DMS 273 (cell line): ENCODE data around the gene PALLD.
"Not testable (repeated sequence)": the region's sequence is repeated elsewhere in the genome, so short reads cannot be mapped to it uniquely, and the experiment has no call there.

Experiments
- DNase-seq: peaks from one replicate; lab custom pipeline; 2025; ENCODE audit not compliant: unreplicated experiment; lab: John Stamatoyannopoulos, UW

The PALLD gene

DNA sequence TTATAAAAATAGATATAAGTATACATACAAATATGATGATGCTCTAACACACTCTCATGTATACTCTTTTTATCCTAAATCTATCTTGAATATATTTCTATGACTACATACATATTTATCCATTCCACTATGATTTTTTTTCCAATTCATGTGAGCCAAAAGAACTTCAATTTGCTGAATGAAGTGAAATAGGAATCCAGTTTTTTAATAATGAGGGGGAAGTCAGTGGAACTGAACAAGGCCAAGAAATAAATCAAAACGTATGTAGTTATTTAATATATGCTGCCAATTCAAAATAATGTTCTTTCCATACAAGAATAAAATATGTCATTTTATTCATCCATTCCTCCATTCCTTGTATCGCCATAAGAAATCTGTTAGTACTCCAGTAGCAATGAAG lies 6.1 kb upstream of the PALLD start:
- no peak for DNase-seq

DNA sequence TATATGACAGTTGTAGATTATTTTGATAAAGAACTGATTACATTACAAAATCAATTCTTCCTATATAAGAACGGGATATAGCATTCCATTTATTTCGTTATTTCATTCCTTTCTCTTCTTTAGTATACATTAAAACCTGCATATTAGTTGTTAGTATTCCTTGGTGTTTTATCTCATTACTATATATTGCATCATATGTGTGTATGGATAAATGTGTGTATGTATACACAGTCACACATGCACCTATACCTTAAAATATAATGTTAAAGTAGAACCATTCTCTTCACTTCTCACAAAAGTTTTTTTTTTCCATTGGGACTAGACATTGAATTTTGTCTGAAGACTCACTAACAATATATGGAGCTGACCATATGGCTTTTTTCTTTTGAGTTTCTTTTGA lies 5.3 kb upstream of the PALLD start:
- DNase-seq: no peak

DNA sequence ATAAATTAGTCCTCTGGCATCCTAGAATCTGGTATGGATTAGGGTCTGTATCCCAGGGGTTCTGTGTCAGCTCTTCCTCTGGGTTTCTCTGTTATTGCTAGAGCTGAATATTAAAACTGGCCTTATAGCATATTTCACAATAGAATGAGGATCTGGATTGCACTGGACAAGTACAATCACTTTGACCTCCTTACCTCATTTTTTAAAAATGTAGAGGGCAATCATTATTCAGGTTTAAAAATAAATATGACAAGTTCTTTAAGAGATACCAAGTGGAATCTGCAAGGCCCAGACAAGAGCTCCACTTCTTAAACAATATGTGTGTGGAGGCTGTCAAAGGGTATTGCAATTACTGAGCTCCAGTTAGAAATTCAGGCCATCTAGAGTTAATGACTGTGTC lies 1.4 kb downstream of the PALLD start:
- peak; percentile 15 for DNase-seq

DNA sequence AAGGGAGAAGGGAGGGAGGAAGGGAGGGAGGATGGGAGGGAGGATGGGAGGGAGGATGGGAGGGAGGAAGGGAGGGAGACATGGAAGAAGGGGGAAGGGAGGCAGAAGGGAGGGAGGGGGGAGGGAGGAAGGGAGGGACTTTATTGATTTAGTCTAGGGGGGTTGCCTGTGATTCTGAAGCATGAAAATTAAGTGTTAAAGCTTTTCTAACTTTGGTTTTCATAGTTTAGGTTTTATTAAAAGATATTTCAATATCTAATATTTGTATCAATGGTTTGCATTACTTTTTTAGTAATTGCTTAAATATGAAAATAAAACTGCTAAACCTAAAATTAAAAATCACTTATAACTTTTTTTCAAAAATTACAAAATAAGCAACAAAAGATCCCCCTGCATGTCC lies 2.4 kb downstream of the PALLD start:
- no peak for DNase-seq

DNA sequence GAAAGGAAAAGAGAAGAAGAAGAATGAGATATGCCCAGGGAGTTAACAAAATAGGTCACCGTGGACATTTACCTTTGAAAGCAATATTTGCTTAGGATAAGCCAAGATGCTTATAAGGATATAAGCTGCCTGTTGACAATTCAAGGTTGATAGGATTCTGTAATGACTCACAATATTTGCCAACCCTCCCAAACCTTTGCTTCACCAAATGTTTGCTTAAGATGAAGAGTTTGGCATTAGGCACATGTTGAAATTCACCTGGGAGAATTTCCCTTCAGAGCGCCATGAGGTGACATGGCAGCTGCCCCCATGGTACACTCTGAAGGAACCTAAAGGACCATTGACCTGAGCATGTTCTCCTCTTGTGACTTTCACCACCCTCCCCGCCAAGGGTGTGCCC lies 4.6 kb downstream of the PALLD start:
- no peak for DNase-seq

DNA sequence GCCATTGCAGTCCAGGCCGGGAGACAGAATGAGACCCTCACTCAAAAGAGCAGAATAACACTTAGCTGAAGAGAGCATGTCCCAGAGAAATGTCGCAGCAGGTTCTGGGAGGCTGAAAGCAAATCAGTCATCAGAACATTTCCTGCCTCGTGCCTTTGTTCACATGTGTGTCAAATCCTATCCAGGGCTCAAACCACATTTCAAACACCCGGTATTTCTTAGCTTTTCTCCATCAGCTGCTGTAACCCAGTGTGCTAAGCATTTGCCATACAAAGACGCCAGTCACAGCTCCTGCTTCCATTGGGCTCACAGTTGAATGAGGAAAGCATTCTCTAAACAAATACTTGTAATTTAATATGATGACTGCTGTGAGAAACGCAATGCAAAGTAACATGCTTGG lies 6.0 kb downstream of the PALLD start:
- no peak for DNase-seq

DNA sequence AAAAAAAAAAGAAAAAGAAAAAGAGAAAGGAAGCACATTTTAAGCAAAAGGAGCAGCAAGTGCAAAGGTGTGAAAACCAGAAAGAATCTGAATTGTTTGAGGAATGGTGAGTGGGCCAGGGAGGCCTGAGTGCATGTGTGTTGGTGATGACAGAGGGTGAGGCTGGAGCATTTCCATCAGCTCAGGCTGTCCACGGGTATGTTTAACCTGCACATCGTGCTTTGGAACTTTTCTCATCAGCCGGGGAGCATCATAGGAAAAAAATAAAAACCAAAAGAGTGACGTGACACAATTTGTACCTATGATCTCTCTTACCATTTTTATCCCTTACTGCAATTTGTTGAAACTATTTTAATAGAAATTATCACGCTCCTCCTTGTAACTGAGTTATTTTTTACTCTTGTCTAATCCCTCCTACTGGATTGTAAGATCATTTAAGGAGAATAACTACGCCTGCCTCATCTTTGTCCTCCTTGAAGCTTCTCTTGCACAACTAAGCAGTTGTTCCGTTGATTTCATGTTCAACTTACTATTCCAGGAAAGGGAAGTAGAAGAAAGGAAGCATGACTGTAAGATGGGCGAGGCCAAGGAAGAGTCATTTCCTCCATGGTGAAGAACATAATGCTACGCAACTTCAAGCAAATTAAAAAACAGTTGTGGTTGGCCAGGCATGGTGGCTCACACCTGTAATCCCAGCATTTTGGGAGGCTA lies 7.0 kb downstream of the PALLD start:
- no peak for DNase-seq

DNA sequence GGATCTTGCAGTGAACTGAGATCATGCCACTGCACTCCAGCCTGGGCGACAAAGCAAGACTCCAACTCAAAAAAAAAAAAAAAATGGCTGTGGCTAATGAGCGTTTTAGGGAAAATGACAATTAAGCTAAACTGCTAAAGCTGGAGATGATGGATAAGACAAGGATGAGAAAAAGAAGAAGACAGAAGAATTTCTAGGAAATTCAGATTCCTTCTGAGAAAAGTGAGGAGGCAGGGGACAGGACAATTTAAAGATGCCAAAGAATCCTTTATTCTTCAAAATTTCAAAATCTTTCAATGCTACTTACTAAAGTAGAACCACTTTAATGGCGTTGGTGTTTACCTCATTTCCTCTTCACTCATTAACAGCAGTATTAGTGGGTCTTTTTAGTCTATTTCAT lies 7.7 kb downstream of the PALLD start:
- no peak for DNase-seq

DNA sequence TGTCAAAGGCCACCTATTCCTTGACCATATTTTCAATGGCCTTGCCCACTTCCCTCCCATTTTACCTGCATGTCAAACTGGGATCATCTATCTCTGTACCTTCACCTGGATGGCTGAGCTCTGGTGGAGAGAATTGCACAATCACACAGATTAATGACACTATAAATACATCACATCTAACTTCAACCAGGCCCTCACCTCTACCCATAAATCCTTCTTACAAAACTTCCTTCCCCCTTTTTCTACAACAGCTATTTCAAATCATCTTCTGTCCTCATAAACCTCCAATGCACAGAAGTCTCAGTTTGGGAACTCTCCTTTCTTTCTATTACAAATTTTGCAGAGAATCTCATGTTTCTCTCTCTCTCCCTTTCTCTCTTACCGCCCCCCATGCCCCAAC lies 9.2 kb downstream of the PALLD start:
- DNase-seq: no peak

DNA sequence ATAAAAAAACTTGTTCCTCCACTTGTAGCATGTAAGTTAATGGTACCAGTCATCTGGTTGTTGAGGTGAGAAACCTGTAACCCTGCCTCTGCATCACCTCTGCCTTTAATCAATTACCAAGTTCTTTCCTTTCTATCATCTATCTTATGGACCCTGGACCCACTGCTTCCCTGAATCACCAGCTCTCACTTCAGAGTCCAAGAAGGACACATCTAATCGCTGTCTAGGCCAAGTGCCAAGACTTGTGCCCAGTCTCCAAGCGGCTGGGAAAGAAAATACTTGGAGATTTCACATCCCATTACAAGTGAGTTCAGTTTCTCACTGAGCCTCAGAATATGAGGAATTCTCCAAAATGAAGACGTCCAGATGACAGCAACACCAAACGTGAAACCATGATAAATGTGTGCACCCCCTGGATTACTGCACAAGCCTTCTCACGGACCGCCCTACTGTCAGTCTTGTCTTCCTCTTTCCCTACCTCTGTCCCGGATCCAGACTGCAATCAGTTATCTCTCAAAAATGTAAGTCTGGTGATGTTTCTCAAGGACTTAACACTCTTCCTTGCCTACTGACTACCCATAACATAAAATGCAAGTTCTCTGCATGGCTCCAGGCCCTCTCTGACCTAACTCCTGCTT lies 10.4 kb downstream of the PALLD start:
- DNase-seq: no peak

DNA sequence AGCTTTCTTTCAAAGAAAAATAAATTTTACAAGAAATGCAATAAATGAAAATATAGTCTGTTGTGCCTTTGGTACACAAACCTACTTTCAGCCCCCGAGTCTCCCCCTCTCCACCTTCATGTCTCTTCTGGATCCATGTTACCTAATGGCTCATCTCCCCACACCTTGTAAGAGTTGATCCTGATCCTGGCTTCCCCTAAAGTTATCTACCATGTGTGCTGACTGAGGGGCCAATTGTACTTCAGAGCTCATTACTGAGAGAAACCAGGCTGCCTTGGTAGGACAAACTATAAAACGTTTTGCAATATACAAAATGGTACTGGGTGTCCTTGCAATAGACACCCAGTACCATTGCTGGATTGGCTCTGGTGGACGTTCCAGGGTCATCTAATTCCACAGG lies 11.8 kb downstream of the PALLD start:
- no peak for DNase-seq

DNA sequence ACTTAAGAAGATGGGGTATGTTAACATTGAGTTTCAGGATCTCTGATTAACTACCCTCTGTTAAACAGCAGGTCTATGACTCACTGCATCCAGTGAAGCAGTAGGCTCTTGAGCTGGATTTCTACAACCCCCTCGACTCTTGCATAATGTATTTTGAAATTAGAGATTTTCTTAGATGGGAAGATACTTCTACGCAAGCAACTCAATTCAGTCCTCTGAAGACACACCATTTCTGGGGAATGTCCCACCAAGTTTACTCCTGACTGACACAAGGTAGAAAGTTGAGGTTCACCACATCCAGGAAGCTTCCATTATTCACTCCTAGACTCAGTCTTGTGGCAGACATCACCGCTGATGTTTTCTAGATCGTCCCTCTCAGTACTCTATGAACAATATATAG lies 12.9 kb downstream of the PALLD start:
- peak; percentile 19 for DNase-seq

DNA sequence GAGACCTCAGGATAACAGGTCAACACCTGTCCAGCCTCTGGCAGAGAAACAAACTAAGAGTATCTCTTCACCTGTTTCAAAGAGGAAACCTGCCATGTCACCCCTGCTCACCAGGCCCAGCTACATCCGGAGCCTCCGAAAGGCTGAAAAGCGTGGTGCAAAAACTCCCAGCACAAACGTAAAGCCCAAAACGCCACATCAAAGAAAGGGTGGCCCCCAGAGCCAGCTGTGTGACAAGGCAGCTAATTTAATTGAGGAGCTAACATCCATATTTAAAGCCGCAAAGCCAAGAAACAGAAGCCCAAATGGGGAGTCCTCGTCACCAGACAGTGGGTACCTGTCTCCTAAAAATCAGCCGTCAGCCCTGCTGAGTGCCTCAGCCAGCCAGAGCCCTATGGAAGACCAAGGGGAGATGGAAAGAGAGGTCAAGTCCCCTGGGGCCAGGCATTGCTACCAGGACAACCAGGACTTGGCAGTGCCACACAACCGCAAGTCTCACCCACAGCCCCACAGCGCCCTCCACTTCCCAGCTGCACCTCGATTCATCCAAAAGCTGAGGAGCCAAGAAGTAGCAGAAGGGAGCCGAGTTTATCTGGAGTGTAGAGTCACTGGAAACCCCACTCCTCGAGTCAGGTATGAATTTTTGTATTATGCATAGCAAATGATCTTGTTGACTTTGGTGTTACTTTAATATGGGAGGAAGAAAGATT lies 15.1 kb downstream of the PALLD start:
- DNase-seq: peak; percentile 66

DNA sequence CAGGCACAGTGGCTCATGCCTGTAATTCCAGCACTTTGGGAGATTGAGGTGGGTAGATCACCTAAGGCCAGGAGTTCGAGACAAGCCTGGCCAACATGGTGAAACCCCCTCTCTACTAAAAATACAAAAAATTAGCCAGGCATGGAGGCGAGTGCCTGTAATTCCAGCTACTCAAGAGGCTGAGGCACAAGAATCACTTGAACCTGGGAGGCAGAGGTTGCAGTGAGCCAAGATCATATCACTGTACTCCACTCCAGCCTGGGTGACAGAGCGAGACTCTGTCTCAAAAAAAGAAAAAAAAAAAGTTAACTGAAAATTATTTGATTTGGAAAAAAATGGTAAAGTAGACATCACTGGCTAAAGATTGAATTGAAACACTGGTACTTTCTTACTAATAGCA lies 17.0 kb downstream of the PALLD start:
- not testable (repeated sequence) for DNase-seq

DNA sequence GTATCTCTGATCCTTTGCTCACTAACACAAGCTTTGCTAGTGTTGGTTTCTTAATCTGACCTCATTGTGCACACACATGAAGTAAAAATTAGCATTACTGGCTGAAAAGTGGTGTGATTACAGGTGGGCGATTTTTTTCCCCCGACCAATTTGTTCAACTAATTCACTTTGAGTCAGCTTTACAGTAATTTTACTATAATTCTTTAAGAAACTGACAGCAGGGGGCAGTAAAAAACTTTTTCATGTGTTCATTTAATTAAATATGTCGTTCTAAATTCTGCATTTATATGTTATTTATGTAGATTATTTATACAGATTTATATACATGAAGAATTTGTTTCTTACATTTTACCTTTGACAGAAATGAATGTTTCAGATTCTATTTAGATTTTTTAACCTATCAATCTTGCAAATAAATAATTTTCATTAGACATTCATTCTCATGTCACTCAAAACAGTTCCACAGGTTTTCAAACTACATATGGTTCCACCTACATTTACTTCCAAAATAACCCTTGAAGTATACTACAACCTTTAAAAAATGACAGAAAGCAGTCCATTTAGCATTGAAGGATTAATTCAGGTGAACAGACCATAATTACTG lies 17.5 kb downstream of the PALLD start:
- peak; percentile 73 for DNase-seq

DNA sequence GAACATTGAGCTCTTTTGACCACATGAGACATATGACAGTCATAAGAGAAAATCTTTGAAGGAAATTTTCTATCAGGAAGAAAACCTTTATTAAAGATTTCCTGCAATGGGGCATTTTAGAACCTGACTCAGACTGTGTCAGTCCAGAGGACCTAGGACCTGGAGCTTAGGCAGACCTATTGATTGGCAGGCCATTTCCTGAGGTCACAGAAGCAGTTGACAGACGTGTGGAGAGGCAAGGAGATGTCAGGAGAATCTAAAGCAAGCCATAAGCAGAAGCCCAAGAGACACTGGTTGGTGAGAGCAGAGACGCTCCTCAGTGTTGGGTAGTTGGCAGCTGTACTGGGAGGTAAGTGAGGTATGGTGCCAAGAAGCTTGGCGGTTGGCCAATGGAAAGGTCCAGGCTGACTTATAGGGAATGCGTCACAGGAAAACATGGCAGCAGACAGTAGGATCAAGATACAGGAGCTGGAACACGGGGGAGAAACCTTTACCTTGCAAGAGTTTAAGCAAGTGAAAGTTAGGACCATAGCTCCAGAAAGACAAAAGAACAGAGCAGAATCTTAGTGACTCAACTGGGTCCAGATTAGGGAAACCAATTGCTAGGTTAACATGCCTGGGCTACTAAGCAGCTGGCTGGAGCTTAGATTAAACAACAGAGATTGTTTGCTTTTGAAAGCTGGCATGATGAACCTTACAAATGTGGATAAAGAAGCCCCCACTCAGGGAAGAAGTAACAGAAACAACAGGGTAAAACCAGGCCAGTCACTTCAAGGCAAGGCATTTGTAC lies 18.6 kb downstream of the PALLD start:
- peak; percentile 95 for DNase-seq

DNA sequence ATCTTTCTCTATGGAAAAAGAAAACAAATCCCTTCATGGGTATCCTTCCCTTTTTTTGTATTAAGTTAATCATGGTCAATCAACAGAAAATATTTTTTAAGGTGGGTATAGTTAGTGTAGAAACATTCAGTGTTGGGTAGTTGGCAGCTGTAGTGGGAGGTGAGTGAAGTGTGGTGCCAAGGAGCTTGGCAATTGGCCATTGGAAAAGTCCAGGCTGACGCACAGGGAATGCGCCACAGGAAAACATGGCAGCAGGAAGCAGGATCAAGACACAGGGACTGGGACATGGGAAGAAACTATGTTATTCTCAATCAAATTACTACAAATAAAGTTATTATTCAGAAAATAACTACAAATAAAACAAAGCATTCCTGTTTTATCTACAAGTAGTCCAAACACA lies 20.0 kb downstream of the PALLD start:
- peak; percentile 91 for DNase-seq

DNA sequence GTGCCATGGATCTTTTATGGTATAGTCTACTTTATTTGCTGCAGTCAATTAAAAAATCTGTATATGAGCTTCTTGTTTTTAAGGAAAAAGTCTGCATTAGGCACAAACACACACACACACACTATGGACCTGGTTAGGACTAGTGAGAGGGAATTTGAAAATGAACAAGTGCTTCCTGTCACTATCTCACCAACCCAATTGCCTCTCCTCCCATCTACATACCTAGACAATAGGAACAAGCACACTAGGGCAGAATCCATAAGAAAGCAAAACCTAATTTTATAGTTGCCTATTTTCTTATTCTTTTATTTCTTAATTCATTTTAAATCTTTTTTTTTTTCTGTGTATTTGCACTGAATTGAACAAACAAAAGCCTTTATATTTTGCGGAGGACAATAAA lies 22.7 kb downstream of the PALLD start:
- no peak for DNase-seq

DNA sequence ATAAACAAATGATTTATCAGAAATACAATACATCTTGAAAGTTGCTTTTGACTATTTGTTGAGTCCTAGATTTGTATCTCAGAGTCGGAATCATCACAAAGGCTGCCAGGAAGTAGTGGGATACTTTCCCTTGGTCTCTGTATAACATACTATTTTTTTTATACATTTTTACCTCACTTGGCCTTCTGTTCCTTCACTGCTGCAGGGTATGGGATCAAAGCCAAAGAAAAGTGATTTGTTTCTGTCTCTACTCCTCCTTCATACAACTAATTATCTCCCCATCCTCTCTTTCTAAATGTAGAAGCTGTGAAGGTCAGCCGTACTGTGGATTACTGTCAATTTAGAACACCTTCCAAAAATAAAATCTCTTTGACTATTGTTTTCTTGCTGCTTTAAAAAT lies 24.9 kb downstream of the PALLD start:
- peak; percentile 54 for DNase-seq

DNA sequence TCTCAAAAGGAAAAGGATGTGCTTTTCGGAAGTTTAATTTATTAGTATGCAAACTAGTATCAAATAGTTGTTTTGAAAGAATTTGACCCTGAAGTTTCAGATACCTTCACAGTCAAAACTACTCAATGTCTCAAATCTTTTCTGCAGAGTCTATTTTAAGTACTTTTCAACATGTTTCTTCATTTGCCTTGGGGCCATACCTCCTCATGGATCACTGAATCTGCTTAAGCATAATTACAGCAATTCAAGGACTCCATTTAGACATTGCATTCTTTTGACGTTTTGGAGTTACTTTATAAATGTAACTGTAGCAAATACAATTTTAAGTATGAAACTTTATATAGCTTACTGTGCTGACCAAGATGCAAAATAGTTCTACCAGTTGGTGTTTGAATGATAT lies 25.5 kb downstream of the PALLD start:
- peak; percentile 22 for DNase-seq

DNA sequence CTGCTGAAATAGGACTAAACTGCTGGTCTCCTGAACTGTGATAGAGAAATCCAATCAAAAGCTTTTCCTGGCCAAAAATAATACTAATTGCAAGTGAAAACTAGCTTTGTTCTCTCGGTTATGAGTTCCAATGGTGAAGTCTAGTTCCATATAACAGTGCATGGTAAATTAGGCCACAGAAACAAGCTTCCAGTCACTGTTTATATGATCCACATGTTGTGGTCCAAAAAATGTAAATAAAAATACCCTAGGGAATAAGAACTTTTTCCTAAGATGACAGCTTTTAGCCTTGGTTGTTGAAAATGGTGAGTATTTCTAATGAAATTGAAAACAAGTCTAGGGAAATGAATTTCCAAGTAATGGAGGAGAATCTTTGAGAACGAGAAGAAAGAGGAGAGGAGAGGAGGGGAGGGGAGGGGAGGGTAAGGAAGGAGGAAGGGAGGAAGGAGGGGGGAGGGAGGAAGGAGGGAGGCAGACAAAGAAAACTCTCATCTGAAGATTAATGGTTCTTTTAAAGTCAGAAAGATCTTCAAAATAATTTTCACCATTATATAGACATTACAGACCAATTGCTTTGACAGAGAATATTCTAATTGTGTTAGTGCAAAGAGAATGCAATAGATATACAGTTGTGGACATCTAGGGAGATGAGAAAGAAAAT lies 26.1 kb downstream of the PALLD start:
- DNase-seq: no peak
